ENCODE measurements around the gene ESYT1.

ESYT1 gene

DNA sequence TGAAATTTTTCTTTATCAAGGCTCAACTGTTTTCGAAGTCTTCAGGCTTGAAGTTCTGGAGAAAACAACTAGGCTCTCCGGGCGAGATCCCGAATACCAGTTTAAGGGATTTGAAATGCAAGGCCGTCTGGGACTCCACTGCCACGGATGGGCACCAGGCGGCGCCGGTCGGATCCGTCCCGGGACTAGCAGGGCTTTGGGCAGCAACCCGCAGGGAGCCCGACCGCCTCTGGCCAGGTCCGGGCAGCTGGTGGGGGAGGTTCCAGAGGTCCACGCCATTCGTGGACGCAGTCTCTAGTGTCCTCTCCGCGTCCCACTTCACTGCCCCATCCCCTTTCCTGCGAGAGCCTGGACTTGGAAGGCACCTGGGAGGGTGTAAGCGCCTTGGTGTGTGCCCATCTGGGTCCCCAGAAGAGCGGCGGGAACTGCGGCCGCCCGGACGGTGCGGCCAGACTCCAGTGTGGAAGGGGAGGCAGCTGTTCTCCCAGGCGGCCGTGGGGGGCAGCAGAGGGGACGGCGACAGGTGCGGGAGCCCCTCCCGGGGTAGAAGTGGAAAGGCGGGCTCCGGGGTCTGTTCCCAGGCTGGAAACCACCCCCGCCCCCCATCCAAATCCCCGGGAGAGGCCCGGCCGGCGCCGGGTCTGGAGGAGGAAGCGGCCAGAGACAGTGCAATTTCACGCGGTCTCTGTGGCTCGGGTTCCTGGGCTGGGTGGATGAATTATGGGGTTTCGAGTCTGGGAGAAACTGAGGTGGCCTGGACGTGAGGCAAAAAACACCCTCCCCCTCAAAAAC lies 48.9 kb upstream of the ESYT1 start (continued):
- TF ChIP-seq ZBTB17 (tag by site-specific recombination; IDR thresholded peaks at IDR 0.05) (peak; percentile 68), ZNF24 (tag by site-specific recombination; IDR thresholded peaks at IDR 0.05) (peak; percentile 83; the same call in 1 of the 2 replicates), ZBTB48 (tag by site-specific recombination; IDR thresholded peaks at IDR 0.05) (peak; percentile 66; the same call in 1 of the 2 replicates), ZNF48 (tag by site-specific recombination; IDR thresholded peaks at IDR 0.05) (no peak), OVOL3 (tag by site-specific recombination; IDR thresholded peaks at IDR 0.05) (no peak), ZNF133 (tag by site-specific recombination; IDR thresholded peaks at IDR 0.05) (no peak), WT1 (tag by site-specific recombination; IDR thresholded peaks at IDR 0.05) (peak; percentile 47; the same call in 1 of the 2 replicates), ZBTB1 (tag by site-specific recombination; IDR thresholded peaks at IDR 0.05) (no peak), ZNF521 (tag by site-specific recombination; IDR thresholded peaks at IDR 0.05) (no peak), ZFHX2 (tag by site-specific recombination; conservative IDR thresholded peaks at IDR 0.05) (no peak), ZNF155 (tag by site-specific recombination; IDR thresholded peaks at IDR 0.05) (no peak), ZNF791 (tag by site-specific recombination; IDR thresholded peaks at IDR 0.05) (no peak), ZNF571 (tag by site-specific recombination; IDR thresholded peaks at IDR 0.05) (no peak), ZNF2 (tag by site-specific recombination; IDR thresholded peaks at IDR 0.05) (peak; percentile 88), MYNN (tag by site-specific recombination; IDR thresholded peaks at IDR 0.05; ENCODE audit: borderline replicate concordance) (0 out of 2 replicates have a peak, but pooled peaks have one; percentile 19), GLI2 (tag by site-specific recombination; IDR thresholded peaks at IDR 0.05; ENCODE audit: borderline replicate concordance, low read depth) (no peak), SCRT1 (tag by site-specific recombination; IDR thresholded peaks at IDR 0.05; ENCODE audit: borderline replicate concordance) (0 out of 2 replicates have a peak, but pooled peaks have one; percentile 13), ZNF23 (tag by site-specific recombination; IDR thresholded peaks at IDR 0.05; ENCODE audit: borderline replicate concordance) (no peak), ZBTB20 (tag by site-specific recombination; IDR thresholded peaks at IDR 0.05) (peak; percentile 36; the same call in 1 of the 2 replicates), ZSCAN30 (tag by site-specific recombination; IDR thresholded peaks at IDR 0.05) (no peak; the same call in none of the 2 replicates), ZFP69B (tag by site-specific recombination; IDR thresholded peaks at IDR 0.05) (peak; percentile 50), ZNF324 (tag by site-specific recombination; IDR thresholded peaks at IDR 0.05) (peak; percentile 93)
- TF ChIP-seq, protein P1, sequence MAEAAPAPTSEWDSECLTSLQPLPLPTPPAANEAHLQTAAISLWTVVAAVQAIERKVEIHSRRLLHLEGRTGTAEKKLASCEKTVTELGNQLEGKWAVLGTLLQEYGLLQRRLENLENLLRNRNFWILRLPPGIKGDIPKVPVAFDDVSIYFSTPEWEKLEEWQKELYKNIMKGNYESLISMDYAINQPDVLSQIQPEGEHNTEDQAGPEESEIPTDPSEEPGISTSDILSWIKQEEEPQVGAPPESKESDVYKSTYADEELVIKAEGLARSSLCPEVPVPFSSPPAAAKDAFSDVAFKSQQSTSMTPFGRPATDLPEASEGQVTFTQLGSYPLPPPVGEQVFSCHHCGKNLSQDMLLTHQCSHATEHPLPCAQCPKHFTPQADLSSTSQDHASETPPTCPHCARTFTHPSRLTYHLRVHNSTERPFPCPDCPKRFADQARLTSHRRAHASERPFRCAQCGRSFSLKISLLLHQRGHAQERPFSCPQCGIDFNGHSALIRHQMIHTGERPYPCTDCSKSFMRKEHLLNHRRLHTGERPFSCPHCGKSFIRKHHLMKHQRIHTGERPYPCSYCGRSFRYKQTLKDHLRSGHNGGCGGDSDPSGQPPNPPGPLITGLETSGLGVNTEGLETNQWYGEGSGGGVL (tag by site-specific recombination; IDR thresholded peaks at IDR 0.05), result peak; percentile 92
- TF ChIP-seq, protein P2, sequence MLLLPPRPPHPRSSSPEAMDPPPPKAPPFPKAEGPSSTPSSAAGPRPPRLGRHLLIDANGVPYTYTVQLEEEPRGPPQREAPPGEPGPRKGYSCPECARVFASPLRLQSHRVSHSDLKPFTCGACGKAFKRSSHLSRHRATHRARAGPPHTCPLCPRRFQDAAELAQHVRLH (tag by site-specific recombination; IDR thresholded peaks at IDR 0.05), result peak; percentile 42; the same call in 1 of the 2 replicates
- TF ChIP-seq, protein P3, sequence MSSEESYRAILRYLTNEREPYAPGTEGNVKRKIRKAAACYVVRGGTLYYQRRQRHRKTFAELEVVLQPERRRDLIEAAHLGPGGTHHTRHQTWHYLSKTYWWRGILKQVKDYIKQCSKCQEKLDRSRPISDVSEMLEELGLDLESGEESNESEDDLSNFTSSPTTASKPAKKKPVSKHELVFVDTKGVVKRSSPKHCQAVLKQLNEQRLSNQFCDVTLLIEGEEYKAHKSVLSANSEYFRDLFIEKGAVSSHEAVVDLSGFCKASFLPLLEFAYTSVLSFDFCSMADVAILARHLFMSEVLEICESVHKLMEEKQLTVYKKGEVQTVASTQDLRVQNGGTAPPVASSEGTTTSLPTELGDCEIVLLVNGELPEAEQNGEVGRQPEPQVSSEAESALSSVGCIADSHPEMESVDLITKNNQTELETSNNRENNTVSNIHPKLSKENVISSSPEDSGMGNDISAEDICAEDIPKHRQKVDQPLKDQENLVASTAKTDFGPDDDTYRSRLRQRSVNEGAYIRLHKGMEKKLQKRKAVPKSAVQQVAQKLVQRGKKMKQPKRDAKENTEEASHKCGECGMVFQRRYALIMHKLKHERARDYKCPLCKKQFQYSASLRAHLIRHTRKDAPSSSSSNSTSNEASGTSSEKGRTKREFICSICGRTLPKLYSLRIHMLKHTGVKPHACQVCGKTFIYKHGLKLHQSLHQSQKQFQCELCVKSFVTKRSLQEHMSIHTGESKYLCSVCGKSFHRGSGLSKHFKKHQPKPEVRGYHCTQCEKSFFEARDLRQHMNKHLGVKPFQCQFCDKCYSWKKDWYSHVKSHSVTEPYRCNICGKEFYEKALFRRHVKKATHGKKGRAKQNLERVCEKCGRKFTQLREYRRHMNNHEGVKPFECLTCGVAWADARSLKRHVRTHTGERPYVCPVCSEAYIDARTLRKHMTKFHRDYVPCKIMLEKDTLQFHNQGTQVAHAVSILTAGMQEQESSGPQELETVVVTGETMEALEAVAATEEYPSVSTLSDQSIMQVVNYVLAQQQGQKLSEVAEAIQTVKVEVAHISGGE (tag by site-specific recombination; conservative IDR thresholded peaks at IDR 0.05; ENCODE audit: low read depth), result peak; percentile 83
- TF ChIP-seq, protein P4, sequence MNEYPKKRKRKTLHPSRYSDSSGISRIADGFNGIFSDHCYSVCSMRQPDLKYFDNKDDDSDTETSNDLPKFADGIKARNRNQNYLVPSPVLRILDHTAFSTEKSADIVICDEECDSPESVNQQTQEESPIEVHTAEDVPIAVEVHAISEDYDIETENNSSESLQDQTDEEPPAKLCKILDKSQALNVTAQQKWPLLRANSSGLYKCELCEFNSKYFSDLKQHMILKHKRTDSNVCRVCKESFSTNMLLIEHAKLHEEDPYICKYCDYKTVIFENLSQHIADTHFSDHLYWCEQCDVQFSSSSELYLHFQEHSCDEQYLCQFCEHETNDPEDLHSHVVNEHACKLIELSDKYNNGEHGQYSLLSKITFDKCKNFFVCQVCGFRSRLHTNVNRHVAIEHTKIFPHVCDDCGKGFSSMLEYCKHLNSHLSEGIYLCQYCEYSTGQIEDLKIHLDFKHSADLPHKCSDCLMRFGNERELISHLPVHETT (tag by site-specific recombination; IDR thresholded peaks at IDR 0.05), result no peak
- TF ChIP-seq, protein P5, sequence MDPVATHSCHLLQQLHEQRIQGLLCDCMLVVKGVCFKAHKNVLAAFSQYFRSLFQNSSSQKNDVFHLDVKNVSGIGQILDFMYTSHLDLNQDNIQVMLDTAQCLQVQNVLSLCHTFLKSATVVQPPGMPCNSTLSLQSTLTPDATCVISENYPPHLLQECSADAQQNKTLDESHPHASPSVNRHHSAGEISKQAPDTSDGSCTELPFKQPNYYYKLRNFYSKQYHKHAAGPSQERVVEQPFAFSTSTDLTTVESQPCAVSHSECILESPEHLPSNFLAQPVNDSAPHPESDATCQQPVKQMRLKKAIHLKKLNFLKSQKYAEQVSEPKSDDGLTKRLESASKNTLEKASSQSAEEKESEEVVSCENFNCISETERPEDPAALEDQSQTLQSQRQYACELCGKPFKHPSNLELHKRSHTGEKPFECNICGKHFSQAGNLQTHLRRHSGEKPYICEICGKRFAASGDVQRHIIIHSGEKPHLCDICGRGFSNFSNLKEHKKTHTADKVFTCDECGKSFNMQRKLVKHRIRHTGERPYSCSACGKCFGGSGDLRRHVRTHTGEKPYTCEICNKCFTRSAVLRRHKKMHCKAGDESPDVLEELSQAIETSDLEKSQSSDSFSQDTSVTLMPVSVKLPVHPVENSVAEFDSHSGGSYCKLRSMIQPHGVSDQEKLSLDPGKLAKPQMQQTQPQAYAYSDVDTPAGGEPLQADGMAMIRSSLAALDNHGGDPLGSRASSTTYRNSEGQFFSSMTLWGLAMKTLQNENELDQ (tag by site-specific recombination; IDR thresholded peaks at IDR 0.05; ENCODE audit: low read depth), result no peak
- TF ChIP-seq, protein P6, sequence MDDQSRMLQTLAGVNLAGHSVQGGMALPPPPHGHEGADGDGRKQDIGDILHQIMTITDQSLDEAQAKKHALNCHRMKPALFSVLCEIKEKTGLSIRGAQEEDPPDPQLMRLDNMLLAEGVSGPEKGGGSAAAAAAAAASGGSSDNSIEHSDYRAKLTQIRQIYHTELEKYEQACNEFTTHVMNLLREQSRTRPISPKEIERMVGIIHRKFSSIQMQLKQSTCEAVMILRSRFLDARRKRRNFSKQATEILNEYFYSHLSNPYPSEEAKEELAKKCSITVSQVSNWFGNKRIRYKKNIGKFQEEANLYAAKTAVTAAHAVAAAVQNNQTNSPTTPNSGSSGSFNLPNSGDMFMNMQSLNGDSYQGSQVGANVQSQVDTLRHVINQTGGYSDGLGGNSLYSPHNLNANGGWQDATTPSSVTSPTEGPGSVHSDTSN (CRISPR knock-in tag; IDR thresholded peaks at IDR 0.05), result 0 out of 2 replicates have a peak, but pooled peaks have one; percentile 51
